SH-SY5Y (cell line): ENCODE results near the gene PM20D2.

Source experiments
- GATA2 ChIP-seq: IDR thresholded peaks from 2 replicates; pipeline ENCODE4 v1.6.1; 2011; ENCODE audit warnings: mild to moderate bottlenecking, low read depth, low read length
- GATA3 ChIP-seq: IDR thresholded peaks from 2 replicates; pipeline ENCODE4 v1.6.1; 2011; ENCODE audit warnings: low read depth, mild to moderate bottlenecking, low read length, moderate library complexity

- TF ChIP-seq GATA2 (no peak), GATA3 (no peak)
These were observed 33.9 kb upstream of the PM20D2 start for GRCh38 chr6:89111933-89112332.
